A549 (cell line): ENCODE data around the gene HMGXB3. TPM values are rescaled to one million over a fixed set of nuclear protein-coding genes. Genes with fewer than 3 reads are reported as not detected.

Experiments
- ATAC-seq, 2 experiments: fragments of 200-7000 bp in 1 of 2; fragments of >200 bp in 1 of 2; cut with Nextera tagmentation in 1 of 2; cut with Tn5 transposase in 1 of 2; 3 replicates each; pipeline versions ENCODE4 v1.8.0 to v1.9.1; 2018 to 2020; ENCODE audit warnings: mild to moderate bottlenecking in 1 of 2, moderate library complexity in 1 of 2
- CTCF ChIA-PET: fragments of 300-600 bp; sonication (Branson Sonifier 250); formaldehyde crosslinking; extraction: SDS; loops from one replicate; lab custom pipeline; 2021; ENCODE audit warnings: antibody characterized with exemption, inconsistent platforms; lab: Yijun Ruan, JAX
- POLR2A ChIA-PET: fragments of 350-600 bp; formaldehyde crosslinking; extraction: SDS; loops from one replicate; lab custom pipeline; 2021; ENCODE audit warnings: antibody characterized with exemption, inconsistent platforms; lab: Yijun Ruan, JAX
- DNase-seq, 2 experiments: peaks; one replicate each; pipeline versions ENCODE4 v3.0.0 to v3.0.0-alpha.2; 2011 to 2016; ENCODE audit warnings: low read depth in 1 of 2, low spot score in 1 of 2
- FAIRE-seq: peaks from 2 replicates; lab custom pipeline; 2011; peaks lifted over from hg19 to GRCh38; lab: Jason Lieb, UNC
- H3K27ac ChIP-seq, 2 experiments: fragments of >200 bp; sonication (Bioruptor Twin); formaldehyde crosslinking; 3 replicates each; pipeline ENCODE4 v1.5.1; 2016 to 2017
- H3K4me1 ChIP-seq: fragments of >200 bp; sonication (Bioruptor Twin); formaldehyde crosslinking; 3 replicates; pipeline ENCODE4 v1.6.1; 2016
- H3K4me2 ChIP-seq: fragments of >200 bp; sonication (Bioruptor Twin); formaldehyde crosslinking; 3 replicates; pipeline ENCODE4 v1.6.1; 2016
- H3K4me3 ChIP-seq: fragments of >200 bp; sonication (Bioruptor Twin); formaldehyde crosslinking; 3 replicates; pipeline ENCODE4 v1.5.1; 2016
- H3K9me3 ChIP-seq: fragments of >200 bp; sonication (Bioruptor Twin); formaldehyde crosslinking; 3 replicates; pipeline ENCODE4 v1.6.1; 2016
- BHLHE40 ChIP-seq: IDR thresholded peaks from 2 replicates; pipeline ENCODE4 v1.6.1; 2012; ENCODE audit warnings: low read depth, low read length, inconsistent platforms
- CHD2 ChIP-seq: fragments of 150-350 bp; IDR thresholded peaks from 2 replicates; pipeline ENCODE4 v1.6.1; 2014; ENCODE audit warnings: low read length; ENCODE audit not compliant: partially characterized antibody
- EP300 ChIP-seq, 2 experiments: fragments of >200 bp; sonication (Bioruptor Twin); formaldehyde crosslinking; IDR thresholded peaks; 2 replicates in 1 of 2; 3 replicates in 1 of 2; pipeline ENCODE4 v1.6.1; 2016 to 2017
- ESRRA ChIP-seq: fragments of 150-350 bp; IDR thresholded peaks from 2 replicates; pipeline ENCODE4 v1.6.1; 2014; ENCODE audit warnings: mild to moderate bottlenecking, low read length, borderline replicate concordance
- FOSL2 ChIP-seq, 2 experiments: fragments of 450-650 bp in 1 of 2; fragments of >200 bp in 1 of 2; sonication (Bioruptor Twin) in 1 of 2; formaldehyde crosslinking; IDR thresholded peaks; 2 replicates each; pipeline versions ENCODE4 v1.5.0 to v1.6.1; 2016 to 2020; ENCODE audit warnings: mild to moderate bottlenecking in 1 of 2, moderate library complexity in 1 of 2
- JUN ChIP-seq, 2 experiments: fragments of >200 bp; sonication (Bioruptor Twin); formaldehyde crosslinking; IDR thresholded peaks; 2 replicates in 1 of 2; 3 replicates in 1 of 2; pipeline ENCODE4 v1.6.1; 2016 to 2017
- JUNB ChIP-seq: fragments of >200 bp; sonication (Bioruptor Twin); formaldehyde crosslinking; IDR thresholded peaks from 2 replicates; pipeline ENCODE4 v1.6.1; 2016
- MAFK ChIP-seq: fragments of 450-650 bp; IDR thresholded peaks from 2 replicates; pipeline ENCODE4 v1.6.1; 2014; ENCODE audit not compliant: partially characterized antibody
- NR3C1 ChIP-seq: fragments of >200 bp; sonication (Bioruptor Twin); formaldehyde crosslinking; IDR thresholded peaks from 3 replicates; pipeline ENCODE4 v1.6.1; 2017
- POLR2A ChIP-seq: IDR thresholded peaks from 2 replicates; pipeline ENCODE4 v1.6.1; 2012; ENCODE audit warnings: mild to moderate bottlenecking, low read length
- RNF2 ChIP-seq: fragments of 200-600 bp; sonication (generic); IDR thresholded peaks from 2 replicates; pipeline ENCODE4 v1.6.1; 2016; ENCODE audit warnings: low read depth, mild to moderate bottlenecking, antibody characterized with exemption, moderate library complexity, borderline replicate concordance
- SREBF2 ChIP-seq: fragments of 450-650 bp; IDR thresholded peaks from 2 replicates; pipeline ENCODE4 v1.6.1; 2014; ENCODE audit warnings: mild to moderate bottlenecking, moderate library complexity
- ZC3H11A ChIP-seq: fragments of 450-650 bp; IDR thresholded peaks from 2 replicates; pipeline ENCODE4 v1.6.1; 2014; ENCODE audit warnings: antibody characterized with exemption, mild to moderate bottlenecking
- WGBS: methylation state at CpG from one replicate; pipeline ENCODE4 v1.1.6; 2017; ENCODE audit errors: missing lambda C conversion rate; 5-methylcytosine and 5-hydroxymethylcytosine counted together
- polyA plus RNA-seq, 4 experiments: library from polyadenylated mRNA; depleted of rRNA in 3 of 4; stranded (reverse); fragments of >200 nt; fragmentation: RNase III in 1 of 4; extraction: RNeasy Plus Mini Kit Qiagen cat#74134 plus additional on column Dnase treatment in 1 of 4; gene quantifications; 2 replicates in 3 of 4; 3 replicates in 1 of 4; pipeline ENCODE4 v1.2.3, GENCODE V29; 2011 to 2017
- TF ChIP-seq, protein P1 (sequence below): IDR thresholded peaks from 2 replicates; pipeline ENCODE4 v1.6.1; 2012; ENCODE audit warnings: low read depth, borderline replicate concordance
- TF ChIP-seq, protein P2 (sequence below): fragments of >200 bp; sonication (Bioruptor Twin); formaldehyde crosslinking; IDR thresholded peaks from 3 replicates; pipeline ENCODE4 v1.5.1; 2016
- TF ChIP-seq, protein P3 (sequence below): IDR thresholded peaks from 2 replicates; pipeline ENCODE4 v1.6.1; 2012
- TF ChIP-seq, protein P4 (sequence below): fragments of 250-450 bp; sonication (Bioruptor Pico); IDR thresholded peaks from 2 replicates; pipeline ENCODE4 v1.5.0; 2021; ENCODE audit warnings: mild to moderate bottlenecking, moderate library complexity, borderline replicate concordance
- TF ChIP-seq, protein P5 (sequence below): fragments of >200 bp; sonication (Bioruptor Twin); formaldehyde crosslinking; IDR thresholded peaks from 2 replicates; pipeline ENCODE4 v1.6.1; 2016
- TF ChIP-seq, protein P6 (sequence below): fragments of 200-600 bp; sonication (generic); IDR thresholded peaks from 2 replicates; pipeline ENCODE4 v1.6.1; 2016; ENCODE audit warnings: antibody characterized with exemption, mild to moderate bottlenecking, moderate library complexity

HMGXB3 gene
- polyA plus RNA-seq, 2 of the 4 experiments (the other 2 are of a cell fraction), result 20.5 to 34.1 TPM

DNA sequence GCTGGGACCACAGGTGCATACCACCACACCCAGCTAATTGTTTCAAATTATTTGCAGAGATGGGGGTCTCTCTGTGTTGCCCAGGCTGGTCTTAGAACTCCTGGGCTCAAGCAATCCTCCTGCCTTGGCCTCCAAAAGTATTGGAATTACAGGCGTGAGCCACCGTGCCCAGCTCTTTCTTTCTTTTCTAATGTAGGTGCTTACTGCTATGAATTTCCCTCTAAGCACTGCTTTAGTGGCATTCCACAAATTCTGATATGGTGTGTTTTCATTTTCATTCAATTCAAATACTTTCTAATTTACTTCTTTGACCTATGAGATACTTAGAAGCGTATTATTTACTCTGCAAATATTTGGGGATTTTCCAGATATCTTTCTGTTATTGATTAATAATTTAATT, 14.9 kb downstream of the HMGXB3 start (continued):
- TF ChIP-seq, protein P1, sequence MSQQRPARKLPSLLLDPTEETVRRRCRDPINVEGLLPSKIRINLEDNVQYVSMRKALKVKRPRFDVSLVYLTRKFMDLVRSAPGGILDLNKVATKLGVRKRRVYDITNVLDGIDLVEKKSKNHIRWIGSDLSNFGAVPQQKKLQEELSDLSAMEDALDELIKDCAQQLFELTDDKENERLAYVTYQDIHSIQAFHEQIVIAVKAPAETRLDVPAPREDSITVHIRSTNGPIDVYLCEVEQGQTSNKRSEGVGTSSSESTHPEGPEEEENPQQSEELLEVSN, result no peak
- no peak for TF ChIP-seq BHLHE40

DNA sequence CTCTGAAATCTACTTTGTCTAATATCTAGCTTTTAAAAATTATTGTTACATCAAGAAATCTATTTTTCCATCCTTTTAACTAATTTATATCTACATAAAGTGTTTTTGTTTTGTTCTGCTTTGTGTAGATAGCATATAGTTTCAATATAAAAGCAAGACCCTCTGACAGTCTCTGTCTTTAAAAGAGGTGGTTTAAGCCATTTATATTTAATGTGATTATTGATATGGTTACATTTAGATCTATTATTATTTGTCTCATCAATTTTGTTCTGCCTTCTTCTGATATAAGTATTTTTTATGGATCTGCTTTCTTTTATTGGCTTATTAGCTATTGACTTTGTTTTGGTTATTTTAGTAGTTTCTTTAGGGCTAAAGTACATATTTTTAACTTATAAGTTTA, 16.0 kb downstream of the HMGXB3 start:
- H3K4me2 ChIP-seq, result no peak overlapping the region
- no peak for ATAC-seq
- POLR2A ChIA-PET, result no interaction called here

DNA sequence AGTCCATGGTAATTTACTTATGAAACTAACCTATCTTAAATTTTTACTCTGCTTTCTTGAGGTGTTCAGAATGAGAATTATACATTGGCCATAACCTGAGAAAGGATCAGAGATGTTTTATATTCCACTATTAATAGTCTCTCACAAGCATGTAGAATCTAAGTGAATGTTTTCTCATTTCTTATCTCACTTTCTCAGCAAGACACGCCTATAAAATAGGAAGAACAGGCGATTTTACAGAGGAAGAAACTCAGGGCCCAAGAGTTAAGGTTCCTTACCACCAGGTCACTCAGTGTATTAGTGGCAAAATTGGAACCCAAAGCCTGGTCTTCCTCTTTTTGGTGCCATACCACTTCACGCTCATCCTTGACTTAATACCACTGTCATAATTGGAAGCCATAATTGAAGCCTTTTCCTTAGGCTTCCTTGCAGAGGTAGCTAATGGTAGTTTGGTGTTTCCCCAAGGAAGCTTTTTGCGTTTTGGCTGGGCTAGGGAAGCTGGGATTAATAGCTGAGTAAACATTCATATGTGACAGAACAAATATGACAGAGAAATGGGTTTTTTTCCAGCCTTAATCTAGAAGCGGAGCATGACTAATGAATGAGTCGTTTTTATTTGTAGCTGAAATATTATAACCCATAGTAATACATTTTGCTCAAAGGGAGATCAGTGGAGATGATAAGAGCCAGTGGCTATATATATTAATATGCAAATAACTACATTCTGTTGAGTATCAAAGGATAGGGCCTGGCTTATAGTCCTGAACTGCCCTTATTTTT, 16.9 kb downstream of the HMGXB3 start:
- POLR2A ChIA-PET, result no interaction called here
- DNase-seq (peak in 1 of 2 experiments; percentile 12), FAIRE-seq (no peak), ATAC-seq (peak in 1 of 2 experiments; percentile 42; a peak in 2 of 6 replicates)
- Histone ChIP-seq H3K4me2 (0 out of 3 replicates have a peak overlapping the region, but pooled peaks have one; percentile 15), H3K9me3 (peaks cover 18% of the 10 kb centered on the region), H3K4me1 (peaks cover 22% of the 10 kb centered on the region), H3K27ac (no peak overlapping the region), H3K4me3 (no peak overlapping the region)
- WGBS, result 47% methylated on average over 6 of the region's 6 CpGs
- CTCF ChIA-PET, result interaction anchor here (0.6 to 1.3 kb wide), 6 partner anchors 11 to 336 kb away, joined by 3 to 4 read pairs (median 4); no protein-coding TSS in a partner anchor
- TF ChIP-seq ZC3H11A (no peak), ESRRA (no peak), CHD2 (no peak), FOSL2 (IDR thresholded peaks at IDR 0.05) (no peak), FOSL2 (CRISPR knock-in tag; IDR thresholded peaks at IDR 0.05) (no peak), SREBF2 (no peak), JUNB (no peak), RNF2 (no peak), JUN (IDR thresholded peaks at IDR 0.05) (no peak), POLR2A (no peak), MAFK (no peak)
- TF ChIP-seq, protein P2, sequence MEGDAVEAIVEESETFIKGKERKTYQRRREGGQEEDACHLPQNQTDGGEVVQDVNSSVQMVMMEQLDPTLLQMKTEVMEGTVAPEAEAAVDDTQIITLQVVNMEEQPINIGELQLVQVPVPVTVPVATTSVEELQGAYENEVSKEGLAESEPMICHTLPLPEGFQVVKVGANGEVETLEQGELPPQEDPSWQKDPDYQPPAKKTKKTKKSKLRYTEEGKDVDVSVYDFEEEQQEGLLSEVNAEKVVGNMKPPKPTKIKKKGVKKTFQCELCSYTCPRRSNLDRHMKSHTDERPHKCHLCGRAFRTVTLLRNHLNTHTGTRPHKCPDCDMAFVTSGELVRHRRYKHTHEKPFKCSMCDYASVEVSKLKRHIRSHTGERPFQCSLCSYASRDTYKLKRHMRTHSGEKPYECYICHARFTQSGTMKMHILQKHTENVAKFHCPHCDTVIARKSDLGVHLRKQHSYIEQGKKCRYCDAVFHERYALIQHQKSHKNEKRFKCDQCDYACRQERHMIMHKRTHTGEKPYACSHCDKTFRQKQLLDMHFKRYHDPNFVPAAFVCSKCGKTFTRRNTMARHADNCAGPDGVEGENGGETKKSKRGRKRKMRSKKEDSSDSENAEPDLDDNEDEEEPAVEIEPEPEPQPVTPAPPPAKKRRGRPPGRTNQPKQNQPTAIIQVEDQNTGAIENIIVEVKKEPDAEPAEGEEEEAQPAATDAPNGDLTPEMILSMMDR, result no peak
- TF ChIP-seq, protein P1, result no peak
- TF ChIP-seq, protein P3, sequence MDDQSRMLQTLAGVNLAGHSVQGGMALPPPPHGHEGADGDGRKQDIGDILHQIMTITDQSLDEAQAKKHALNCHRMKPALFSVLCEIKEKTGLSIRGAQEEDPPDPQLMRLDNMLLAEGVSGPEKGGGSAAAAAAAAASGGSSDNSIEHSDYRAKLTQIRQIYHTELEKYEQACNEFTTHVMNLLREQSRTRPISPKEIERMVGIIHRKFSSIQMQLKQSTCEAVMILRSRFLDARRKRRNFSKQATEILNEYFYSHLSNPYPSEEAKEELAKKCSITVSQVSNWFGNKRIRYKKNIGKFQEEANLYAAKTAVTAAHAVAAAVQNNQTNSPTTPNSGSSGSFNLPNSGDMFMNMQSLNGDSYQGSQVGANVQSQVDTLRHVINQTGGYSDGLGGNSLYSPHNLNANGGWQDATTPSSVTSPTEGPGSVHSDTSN, result no peak

More for the DNA sequence above, 16.0 kb downstream of the HMGXB3 start:
- no peak for FAIRE-seq
- H3K27ac ChIP-seq, result no peak overlapping the region
- DNase-seq, result no peak
- H3K4me1 ChIP-seq, result peaks cover 13% of the 10 kb centered on the region
- peaks cover 18% of the 10 kb centered on the region for H3K9me3 ChIP-seq
- TF ChIP-seq EP300 (IDR thresholded peaks at IDR 0.05) (no peak), NR3C1 (no peak), BHLHE40 (no peak)
- TF ChIP-seq, protein P1, result no peak
- TF ChIP-seq, protein P4, sequence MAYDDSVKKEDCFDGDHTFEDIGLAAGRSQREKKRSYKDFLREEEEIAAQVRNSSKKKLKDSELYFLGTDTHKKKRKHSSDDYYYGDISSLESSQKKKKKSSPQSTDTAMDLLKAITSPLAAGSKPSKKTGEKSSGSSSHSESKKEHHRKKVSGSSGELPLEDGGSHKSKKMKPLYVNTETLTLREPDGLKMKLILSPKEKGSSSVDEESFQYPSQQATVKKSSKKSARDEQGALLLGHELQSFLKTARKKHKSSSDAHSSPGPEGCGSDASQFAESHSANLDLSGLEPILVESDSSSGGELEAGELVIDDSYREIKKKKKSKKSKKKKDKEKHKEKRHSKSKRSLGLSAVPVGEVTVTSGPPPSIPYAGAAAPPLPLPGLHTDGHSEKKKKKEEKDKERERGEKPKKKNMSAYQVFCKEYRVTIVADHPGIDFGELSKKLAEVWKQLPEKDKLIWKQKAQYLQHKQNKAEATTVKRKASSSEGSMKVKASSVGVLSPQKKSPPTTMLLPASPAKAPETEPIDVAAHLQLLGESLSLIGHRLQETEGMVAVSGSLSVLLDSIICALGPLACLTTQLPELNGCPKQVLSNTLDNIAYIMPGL, result no peak
- TF ChIP-seq, protein P5, sequence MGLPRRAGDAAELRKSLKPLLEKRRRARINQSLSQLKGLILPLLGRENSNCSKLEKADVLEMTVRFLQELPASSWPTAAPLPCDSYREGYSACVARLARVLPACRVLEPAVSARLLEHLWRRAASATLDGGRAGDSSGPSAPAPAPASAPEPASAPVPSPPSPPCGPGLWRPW, result no peak
- TF ChIP-seq, protein P6, sequence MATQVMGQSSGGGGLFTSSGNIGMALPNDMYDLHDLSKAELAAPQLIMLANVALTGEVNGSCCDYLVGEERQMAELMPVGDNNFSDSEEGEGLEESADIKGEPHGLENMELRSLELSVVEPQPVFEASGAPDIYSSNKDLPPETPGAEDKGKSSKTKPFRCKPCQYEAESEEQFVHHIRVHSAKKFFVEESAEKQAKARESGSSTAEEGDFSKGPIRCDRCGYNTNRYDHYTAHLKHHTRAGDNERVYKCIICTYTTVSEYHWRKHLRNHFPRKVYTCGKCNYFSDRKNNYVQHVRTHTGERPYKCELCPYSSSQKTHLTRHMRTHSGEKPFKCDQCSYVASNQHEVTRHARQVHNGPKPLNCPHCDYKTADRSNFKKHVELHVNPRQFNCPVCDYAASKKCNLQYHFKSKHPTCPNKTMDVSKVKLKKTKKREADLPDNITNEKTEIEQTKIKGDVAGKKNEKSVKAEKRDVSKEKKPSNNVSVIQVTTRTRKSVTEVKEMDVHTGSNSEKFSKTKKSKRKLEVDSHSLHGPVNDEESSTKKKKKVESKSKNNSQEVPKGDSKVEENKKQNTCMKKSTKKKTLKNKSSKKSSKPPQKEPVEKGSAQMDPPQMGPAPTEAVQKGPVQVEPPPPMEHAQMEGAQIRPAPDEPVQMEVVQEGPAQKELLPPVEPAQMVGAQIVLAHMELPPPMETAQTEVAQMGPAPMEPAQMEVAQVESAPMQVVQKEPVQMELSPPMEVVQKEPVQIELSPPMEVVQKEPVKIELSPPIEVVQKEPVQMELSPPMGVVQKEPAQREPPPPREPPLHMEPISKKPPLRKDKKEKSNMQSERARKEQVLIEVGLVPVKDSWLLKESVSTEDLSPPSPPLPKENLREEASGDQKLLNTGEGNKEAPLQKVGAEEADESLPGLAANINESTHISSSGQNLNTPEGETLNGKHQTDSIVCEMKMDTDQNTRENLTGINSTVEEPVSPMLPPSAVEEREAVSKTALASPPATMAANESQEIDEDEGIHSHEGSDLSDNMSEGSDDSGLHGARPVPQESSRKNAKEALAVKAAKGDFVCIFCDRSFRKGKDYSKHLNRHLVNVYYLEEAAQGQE, result no peak
- no peak overlapping the region for H3K4me3 ChIP-seq
- CTCF ChIA-PET, result interaction anchor here (0.6 to 1.0 kb wide), 2 partner anchors 166 to 424 kb away, joined by 3 read pairs; no protein-coding TSS in a partner anchor
